Cardiac fibroblast (primary cell): ENCODE data around the gene AREG.
A peak's percentile ranks its signal among the peaks of the same experiment; 100 is the strongest.

Experiments
- DNase-seq, 2 donors: peaks; one replicate each; pipeline versions ENCODE4 v3.0.0 to v3.0.0-alpha.2; 2010; ENCODE audit warnings: low read depth in 2 of 2
- H3K4me3 ChIP-seq, 2 donors: replicated peaks in 1 of 2; 1 replicate in 1 of 2; 2 replicates in 1 of 2; pipeline ENCODE4 v1.5.1; 2011; ENCODE audit warnings: low read depth in 2 of 2, low read length in 2 of 2, mild to moderate bottlenecking in 2 of 2, moderate library complexity in 1 of 2
- TF ChIP-seq, protein P1 (sequence below): IDR thresholded peaks from one replicate; pipeline ENCODE4 v1.5.1; 2011; ENCODE audit warnings: low read depth, mild to moderate bottlenecking, low read length, inconsistent platforms

AREG gene

DNA sequence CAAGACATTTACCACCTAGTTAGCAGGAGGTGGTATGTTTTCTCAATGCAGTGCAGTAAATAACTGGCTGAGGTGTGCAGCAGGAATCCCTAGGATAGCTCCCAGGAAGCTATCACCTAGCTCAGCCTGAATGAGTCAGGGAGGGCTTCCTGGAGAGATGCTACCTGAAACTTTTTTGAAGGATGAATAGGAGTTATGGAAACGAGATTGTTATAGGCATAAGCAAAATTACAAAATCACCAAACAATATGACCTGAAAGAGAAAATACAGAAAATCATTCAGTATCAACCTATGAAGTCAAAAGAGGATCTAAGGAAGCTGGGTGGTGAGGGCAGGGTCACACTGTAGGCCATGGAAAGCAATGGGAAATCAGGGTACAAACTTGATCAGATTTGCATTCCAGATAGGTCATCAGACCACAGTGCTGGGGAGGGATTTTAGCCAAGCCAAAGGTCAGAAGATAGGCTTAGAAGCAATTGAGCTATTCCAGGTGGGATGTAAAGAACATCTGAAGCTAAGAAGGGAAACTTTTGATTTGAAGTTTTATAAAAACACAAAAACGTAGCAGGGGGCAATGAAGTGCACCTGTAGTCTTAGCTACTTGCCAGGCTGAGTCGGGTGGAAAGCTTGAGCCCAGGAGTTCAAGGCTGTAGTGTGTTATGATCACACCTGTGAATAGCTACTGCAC, 11.3 kb downstream of the AREG start:
- TF ChIP-seq, protein P1, sequence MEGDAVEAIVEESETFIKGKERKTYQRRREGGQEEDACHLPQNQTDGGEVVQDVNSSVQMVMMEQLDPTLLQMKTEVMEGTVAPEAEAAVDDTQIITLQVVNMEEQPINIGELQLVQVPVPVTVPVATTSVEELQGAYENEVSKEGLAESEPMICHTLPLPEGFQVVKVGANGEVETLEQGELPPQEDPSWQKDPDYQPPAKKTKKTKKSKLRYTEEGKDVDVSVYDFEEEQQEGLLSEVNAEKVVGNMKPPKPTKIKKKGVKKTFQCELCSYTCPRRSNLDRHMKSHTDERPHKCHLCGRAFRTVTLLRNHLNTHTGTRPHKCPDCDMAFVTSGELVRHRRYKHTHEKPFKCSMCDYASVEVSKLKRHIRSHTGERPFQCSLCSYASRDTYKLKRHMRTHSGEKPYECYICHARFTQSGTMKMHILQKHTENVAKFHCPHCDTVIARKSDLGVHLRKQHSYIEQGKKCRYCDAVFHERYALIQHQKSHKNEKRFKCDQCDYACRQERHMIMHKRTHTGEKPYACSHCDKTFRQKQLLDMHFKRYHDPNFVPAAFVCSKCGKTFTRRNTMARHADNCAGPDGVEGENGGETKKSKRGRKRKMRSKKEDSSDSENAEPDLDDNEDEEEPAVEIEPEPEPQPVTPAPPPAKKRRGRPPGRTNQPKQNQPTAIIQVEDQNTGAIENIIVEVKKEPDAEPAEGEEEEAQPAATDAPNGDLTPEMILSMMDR = no peak
- DNase-seq = peak; percentile 44 to 50
- no peak overlapping the region for H3K4me3 ChIP-seq

DNA sequence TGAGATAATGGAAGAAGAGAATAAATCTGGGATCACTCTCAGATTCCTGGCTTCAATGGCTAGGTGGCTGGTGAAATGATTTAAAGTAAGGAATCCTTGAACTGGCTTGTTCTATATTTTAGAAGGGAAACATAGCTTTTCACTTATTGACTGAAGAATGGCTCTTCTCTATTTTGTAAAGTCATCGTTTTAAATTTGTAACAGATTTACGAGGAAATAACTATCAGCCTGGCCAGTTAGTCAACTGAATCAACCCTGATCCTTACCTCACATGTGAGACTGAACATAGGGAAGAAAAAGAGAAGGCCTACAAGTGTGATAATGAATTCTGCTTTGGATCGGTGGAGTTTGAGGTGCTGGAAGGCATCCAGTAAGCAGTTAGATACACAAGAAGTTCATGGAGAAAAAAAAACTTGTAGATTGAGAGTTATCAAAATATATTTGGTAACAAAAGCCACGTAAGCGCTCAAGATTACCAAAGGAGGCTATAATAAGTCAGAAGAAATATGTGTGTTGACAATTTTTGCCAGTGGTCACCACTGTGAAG, 12.0 kb downstream of the AREG start:
- peak; percentile 23 to 44 for DNase-seq
- no peak overlapping the region for H3K4me3 ChIP-seq
- TF ChIP-seq, protein P1 = no peak

DNA sequence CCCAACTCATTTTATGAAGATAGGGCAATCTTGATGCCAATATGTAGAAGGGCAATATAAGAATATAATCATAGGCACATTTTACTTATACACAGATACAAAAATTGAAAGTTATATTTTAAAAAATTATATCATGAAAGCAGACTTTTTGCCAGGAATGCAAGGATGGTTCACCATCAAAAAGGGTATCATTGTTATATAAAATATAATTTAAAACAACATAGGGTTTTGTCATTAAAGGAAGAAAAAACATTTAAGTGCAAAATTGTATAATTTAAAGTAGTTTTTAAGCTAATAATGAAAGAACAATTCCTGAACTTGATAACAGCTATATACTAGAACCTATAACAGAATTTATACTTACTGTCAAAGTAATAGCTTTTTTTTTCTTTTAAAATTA, 15.9 kb downstream of the AREG start:
- TF ChIP-seq, protein P1 = no peak
- DNase-seq = no peak
- H3K4me3 ChIP-seq = no peak overlapping the region

DNA sequence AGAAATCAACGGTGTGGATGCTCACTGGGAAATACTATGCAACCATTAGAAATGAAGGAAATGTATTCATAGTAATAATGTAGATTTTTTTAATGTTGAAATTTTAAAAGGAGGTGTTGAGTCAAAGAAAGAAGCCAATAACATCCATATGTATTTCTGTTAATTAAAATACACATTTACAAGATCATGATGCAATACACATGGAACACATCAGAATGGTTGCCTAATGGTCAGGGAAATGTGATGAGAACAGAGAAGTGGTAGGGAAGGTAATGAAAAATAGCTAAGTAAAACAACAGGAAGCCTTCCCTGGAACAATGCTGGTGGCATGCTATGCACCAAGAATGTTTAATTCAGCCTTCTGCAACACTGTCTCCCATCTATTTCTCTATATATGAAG, 18.2 kb downstream of the AREG start:
- TF ChIP-seq, protein P1 = no peak
- H3K4me3 ChIP-seq = no peak overlapping the region
- DNase-seq = no peak

DNA sequence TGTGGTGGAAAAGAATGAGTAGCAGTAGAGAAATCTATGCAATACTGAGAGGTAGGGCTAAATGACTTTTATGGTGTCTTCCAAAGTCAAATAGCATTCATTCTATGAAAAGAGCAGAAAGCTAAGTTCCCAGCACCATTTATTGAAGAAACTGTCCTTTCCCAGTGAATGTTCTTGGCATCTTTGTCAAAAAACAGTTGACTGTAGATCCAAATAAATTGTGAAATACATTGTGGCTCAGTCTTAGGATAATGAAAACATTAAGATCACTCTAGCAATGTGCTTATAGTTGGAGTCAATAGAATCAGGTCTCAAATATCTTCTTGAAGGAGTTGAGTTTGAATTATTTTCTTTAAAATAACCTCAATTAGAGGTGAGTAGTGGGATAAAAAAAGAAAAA, 19.4 kb downstream of the AREG start:
- H3K4me3 ChIP-seq = no peak overlapping the region
- peak in 1 of 2 donors; percentile 41 for DNase-seq
- TF ChIP-seq, protein P1 = no peak

DNA sequence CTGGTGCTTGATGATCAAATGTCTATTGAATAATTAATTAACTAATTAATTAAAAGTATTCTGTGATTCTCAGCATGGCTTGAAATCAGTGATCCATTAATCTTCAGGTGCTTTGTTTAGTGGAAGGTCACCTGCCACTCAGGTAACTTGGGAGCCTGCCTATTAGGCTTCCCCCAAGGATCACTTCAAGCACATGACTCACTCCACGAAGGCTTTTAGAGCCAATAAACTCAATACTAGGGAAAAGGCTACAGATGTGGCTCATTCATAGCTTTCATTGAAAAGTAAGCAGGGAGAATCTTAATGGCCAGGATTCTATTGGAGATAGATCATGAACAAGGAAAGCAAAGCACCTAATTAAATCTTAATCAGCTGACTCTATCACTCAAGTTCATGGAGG, 21.3 kb downstream of the AREG start:
- TF ChIP-seq, protein P1 = no peak
- H3K4me3 ChIP-seq = no peak overlapping the region
- DNase-seq = no peak
